Stimulated activated CD8-positive, alpha-beta memory T cell treated with anti-CD3 and anti-CD28 coated beads, Interleukin-2, amount 100 ng/mL, for 1 hour (primary cell): ENCODE data around the gene PAX8.

Experiments used
- DNase-seq, 2 donors: peaks; one replicate each; pipeline ENCODE4 v3.0.0-alpha.2; 2020; ENCODE audit warnings: low read depth in 2 of 2

PAX8 gene

DNA sequence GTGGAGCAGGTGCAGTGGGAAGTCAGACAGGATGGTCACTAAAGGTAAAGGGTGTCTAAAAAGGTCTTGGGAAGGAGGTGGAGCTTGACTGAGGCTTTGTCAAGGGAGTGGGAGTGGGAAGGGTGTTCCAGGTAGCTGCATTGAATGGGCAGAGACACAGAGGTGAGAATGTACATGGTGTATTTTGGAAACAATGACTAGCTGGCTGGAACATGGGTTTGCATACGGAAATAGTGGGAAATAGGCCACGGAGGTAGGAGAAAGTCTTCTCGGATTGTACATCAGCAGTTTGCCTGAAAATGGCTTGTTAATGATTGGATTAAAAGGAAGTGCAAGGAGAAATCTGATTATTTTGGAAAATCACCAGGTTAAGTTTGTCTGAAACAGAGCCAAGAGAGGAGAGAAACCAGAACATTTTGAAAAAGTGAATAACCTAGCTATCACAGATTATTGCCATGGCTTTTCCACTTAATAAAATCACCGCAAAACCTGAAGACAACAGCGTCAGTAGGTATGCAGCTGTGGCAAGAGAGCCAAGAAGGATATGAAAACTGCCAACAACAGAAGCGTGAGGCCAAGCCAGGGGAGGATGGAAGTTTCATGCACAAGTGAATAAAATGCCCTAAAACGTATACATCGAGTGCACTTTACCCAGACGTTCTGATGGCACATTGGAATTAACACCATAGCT lies 13.9 kb downstream of the PAX8 start:
- DNase-seq: no peak

DNA sequence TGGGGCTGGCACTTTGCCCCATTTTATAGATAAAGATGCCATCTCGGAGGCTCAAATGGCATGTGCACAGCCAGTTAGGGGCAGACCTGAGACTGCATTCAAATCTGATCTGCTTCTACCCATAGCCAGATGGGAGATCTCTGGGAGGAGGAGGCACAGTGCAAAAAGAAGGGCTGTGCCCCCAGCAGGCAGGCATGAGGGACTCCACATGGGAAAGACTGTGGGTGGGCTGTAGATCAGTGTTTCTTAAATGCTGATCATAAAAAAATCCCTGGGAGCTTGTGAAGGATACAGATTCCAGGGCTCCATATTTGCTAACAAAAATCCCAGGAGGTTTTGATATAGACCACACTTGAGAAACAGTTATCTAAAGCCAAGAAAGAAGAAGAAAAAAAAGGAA lies 15.2 kb downstream of the PAX8 start:
- no peak for DNase-seq

DNA sequence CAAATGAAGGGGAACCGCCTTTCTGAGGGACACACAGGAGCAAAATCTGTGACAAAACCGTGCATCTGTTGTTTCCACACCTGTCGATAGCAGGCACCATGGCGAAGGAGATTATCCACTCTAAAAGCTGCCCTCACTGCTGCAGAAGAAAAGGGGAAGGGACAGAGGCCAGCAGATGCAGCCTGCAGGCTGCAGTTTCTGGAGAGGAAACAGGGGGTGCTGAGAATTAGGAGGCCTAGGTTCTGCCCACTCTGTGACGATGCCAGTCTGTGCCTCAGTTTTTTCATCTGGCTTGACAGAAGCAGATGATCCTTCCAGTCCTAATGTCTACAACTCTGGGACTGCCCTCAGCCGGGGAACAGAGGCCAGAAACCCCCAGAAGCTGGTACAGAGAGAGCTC lies 17.7 kb downstream of the PAX8 start:
- no peak for DNase-seq

DNA sequence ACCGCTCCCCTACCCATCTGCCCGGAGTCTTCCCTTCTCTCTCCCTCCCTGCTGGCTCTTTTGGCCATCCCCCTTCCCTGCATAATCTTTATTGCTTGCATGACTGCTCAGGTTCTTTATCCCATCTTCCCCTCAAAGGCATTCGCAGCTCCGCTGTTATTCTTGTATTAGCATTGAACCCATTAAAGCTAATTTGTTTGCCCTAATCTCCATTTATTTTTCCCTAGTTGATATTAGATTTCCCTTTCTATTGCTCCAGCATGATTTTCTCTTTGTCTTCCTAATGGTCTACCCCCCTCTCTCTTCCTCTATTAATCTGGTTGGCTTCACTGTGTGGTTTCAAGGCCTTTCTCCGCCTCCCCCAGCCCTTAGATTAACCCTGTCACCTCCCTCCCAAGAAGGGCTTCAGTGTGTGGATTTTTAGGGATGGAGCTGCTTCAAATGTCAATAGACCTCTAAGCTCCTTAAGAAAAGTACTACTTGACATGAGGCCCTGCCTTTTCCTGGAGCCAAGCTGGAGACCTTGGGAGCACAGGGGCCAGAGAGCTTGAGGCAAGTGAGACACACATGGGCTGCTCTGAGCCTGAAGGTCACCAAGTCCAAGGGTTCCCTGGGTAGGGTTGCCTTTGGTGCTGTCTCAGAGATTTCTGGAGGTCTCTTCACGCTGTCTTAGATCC lies 20.1 kb downstream of the PAX8 start:
- DNase-seq: no peak

DNA sequence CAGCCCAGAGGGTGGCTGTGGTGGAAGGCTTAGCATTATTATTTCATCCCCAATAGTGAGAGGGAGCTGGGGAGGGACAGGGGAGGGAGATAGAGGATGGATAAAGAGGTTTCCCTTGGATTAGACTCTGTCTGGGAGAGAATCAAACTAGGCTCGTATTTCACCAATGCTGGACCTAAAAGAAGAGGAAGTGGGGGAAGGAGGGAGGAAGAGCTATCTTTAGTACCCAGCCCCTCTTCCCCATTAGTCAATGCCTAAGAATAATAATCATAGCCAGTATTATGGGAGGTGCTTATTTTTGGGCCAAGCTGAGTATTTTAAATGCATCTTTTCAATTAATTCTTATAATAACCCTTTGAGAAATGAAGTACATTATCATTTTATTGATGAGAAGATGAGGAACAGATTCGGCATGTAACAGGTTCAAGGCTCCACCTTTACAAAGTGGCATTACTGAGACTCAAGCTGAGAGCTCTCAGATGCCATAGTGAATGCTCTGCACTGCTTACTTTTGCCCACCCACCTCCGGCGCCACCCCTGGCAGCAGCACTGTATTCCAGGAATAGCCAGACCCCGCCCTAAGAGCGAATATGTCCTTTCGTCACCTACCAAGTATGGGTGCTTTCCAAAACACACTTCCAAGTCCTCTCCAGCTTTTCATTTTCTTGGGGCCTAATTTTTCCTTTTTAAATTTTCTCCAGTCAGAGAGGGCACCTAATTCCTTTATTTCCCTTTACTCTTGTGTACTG lies 21.0 kb downstream of the PAX8 start:
- no peak for DNase-seq

DNA sequence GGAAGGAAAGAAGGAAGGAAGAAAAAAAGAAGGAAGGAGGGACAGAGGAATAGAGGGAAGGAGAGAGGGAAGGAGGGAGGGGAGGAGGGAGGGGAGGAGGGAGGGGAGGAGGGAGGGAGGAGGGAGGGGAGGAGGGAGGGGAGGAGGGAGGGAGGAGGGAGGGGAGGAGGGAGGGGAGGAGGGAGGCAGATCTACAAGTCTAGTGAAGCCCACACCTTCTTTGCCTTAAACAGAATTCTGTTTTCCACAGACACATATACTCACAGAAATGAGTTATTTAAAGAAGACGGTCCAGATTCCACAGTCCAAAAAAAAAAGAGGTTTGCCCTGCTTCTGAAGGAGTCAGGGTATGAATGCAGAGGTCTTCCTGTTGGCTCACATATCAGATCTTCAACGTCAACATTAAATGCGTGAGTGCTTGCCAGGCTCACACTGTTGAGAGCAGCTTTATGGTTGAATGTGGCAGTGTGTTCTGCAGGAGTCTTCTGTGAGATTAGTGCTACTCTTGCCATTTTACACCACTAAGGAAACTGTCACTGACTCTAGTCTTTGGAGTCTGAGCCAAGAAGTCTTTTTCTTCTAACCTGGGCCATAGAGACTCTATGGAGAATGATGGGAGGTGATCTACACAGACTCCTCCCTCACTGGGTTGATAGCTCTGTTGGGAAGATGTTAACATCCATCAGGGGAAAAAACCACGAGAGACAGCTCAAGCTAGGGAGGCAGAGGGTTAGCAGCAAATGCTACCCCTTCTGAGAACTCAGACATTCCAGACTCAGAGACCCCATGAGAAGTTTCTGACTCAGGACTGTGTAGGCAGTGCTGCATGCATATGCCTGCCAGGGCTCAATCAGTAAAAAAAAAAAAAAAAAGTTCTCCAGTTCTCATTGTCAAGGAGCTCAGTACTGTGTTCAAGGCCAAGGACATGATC lies 23.3 kb downstream of the PAX8 start:
- DNase-seq: no peak

DNA sequence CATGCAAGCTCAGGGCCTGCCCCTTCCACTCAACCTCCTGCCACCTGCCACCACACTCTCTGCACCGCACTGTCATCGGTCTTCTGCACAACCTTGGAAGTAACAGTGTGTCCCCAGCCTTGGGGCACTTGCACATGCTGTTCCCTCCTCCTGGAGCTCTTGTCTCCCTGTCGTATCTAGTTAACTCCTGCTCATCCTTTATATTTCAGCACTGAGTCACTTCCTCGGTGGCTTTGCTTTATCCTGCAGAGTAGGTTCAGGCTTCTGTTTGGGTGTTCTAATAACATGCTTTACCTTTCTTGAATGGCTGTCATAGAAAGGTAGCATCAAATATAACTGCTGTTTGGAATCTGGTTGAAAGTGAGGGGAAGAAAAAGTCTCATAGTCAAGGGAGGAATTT lies 25.3 kb downstream of the PAX8 start:
- no peak for DNase-seq

DNA sequence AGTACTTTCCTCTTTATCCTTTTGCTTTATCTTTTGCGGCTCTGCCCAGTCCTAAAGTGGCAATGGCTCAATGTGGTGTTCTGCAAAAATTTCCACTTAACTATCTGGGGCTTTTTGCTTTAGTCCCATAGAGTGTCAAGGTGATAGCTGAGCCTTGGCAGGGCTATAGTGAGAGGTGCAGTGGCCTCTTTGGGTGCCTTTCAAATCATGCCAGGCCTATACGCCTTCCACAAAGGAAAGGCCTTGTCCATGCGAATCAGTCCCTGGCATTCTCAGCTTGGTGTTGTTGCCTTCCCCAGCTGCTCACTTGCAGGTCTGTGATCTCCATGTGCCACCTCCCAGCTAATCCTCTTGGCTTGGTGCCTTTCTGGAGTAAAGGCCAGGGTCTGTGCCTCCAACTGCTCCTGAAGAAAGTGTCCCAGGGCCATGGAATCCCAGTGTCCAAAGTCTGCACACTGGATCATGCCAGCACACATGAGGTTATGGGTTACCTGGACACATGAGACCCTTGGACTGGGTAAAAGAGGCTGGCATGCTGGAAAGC lies 26.6 kb downstream of the PAX8 start:
- no peak for DNase-seq

DNA sequence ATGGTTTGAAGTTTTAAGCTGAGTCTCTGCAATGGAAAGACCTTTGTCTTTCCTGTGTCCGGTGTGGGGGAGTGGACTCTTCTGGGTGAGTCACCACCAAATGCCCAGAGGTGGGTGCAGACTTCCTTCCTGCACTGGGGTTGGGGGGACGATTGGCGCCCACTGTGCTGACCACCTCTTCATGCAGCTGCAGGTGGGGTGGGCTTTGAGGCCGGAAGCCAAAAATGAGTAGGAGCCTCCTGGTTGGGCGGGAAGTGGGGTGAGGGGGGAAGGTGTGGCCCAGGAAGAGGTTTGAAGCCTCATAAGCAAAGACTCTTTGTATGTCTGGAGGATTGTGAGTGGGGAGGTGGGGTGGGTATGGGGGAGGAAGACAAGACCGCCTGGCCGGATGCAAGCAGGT lies 27.6 kb downstream of the PAX8 start:
- no peak for DNase-seq

DNA sequence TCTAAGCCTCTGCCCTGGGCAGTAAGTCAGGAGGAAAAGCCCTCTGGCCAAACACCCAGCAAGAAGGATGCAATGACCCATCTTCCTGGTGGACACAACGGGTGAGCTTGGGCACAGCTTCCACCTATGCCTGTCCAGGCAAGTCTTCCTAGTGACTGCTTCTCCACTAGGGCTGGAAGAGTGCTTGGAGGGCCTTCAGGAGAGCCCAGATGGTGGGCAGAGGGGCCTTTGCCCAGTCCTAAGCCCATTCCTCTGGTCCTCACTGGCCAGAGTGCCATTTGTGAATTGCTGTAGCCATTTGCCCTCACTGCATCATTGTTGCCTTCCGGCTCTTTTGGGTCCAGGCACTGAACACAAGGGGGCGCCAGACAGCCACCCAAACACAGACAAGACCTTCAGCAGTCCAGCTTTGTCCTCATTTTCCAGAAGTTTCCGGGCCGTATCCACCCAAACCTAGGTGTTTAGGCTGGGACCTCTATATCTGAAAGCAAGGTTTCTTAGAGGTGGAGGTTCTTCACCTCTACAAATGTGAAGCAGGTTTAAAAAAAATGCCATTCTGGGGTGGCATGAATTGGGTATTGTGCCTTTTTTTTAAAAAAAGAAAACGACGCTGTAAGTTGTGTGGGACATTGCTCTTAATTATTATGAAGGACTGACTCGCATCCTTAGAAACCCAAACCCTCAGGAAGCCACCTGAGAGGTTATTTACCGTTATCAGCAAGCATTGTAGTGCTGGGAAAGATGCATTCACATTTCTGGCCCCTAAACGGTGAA lies 29.5 kb downstream of the PAX8 start:
- peak; percentile 43 to 51 for DNase-seq

DNA sequence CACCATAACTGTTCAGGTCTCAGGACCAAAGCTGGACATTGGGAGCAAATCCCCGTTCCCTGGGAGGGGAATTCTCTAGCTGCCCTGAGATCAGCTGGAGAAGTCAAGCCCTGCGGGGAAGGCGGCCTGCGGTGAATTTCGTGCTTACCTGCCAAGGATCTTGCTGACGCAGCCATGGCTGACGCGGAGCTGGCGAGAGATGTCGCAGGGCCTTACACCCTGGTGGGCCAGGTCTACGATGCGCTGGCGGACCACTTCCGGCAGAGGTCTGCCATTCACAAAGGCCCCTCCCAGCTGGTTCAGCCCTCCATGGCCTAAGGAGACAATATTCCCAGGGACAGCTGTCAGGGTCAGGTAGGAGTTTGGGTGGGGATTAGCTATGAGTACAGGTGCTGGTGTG lies 32.1 kb downstream of the PAX8 start:
- DNase-seq: no peak

DNA sequence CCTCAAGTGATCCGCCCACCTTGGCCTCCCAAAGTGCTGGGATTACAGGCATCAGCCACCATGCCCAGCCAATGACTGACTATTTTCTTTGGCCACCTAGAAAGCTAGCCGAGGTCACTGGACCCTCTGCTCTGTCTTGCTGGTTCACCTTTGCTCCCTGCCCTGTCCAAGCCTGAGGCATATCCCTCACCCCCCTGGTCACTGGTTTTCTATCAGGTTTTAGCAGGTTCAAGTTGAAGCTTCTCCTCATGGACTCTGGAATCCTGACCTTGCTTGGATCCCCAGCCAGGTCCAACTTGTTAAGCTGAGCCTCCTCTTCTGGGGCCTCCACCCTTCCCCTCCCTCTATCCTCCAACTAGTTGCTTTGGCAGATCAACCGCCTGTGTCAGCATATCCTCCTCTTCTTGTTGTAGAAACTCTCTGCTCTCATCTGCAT lies 33.4 kb downstream of the PAX8 start:
- DNase-seq: no peak

DNA sequence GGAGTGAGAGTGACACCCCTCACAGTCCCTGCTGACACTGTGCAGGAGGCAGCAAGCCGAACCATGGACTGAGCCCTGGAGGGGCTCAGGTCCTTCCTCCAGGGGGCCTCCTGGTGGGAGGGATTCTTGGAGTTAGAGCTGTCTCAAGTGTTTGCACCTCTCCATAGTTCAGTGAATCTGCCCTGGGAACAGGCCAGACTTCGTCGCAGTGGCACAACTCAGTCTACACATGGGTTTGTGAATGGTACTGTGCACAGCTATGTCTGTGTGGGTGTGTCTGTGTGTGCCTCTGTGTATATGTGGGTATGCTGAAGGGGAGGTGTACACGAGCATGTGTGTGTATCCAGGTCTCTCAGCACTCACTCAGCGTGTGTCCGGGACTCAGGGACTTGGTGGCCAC lies 36.4 kb downstream of the PAX8 start:
- no peak for DNase-seq

DNA sequence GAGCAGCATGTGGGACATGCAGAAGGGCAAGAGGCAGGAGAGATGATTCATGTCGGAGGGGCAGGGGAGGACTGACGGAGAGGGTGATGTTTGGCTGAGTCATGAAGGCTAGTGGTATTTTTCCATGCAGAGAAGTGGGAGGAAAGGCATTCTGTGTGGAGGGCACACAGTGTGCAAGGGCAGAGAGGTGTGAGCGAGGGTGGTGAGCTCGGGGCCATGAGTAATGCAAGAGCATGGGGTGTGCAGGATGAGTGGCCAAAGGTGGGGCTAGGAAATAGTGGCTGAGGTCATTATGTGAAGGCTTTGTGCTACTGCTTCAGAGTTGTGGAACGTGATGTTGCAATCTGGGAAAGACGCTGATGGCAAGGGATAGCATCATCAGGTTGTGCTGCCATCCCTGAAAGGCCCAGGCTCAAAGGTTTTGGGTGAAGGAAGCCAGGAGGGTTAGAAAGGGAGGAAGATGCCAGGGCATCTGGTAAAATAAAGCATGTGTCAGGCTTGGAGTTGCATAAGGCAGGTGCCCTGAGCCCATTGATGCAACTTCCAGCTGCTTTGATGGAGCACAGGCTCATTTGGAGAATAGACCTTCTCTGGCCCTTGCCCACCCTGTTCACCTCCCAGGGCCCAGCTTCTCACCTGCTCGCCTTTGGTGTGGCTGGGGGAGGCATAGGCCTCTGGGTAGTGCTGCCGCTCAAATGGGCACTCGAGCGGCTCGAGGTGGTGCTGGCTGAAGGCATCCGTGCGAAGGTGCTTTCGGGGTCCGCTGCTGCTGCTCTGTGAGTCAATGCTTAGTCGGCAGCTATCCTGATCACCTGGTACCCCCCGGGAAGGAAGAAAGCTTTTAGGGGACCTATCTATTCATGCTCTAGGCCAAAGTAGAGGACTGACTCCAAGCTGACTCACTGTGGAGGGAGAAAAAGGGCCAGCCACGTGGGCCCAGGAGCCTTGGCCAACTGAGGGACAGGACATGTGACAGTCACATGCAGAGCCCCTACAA lies 37.5 kb downstream of the PAX8 start:
- DNase-seq: no peak

DNA sequence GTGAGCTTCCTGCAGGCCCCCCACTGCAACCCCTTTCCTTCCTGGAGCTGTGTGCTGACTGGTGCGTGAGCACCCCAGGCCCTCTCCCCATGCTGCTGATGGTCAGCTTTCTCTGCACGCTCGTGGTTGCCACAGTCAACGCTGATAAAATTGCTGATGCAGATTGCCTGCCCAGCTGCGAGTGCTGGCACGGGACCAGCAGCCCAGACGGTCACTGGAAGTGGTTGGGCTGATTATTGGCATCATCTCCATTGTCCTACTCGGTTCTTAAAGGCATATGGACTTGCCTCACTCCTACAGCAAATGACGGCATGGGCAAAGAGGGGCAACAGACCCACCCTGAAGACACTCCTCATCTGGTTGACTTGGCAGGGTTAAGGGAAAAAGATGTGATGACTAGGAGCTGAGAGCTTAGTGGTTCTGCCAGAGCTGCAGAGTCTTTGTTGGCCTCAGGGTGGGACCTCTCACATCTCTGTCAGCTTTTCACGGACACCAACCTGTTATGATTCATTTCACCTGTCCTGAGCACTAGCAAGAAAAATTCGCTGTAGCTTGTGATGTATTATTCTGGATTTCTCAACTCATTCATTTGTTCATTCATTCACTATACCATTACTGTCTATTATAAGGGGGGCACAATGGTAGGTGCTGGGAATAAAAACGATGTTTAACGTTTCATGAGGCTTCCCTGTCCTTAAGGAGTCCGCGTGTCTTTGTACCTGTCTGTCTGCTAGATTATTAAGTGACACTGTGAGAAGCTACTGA lies 38.4 kb downstream of the PAX8 start:
- DNase-seq: no peak

DNA sequence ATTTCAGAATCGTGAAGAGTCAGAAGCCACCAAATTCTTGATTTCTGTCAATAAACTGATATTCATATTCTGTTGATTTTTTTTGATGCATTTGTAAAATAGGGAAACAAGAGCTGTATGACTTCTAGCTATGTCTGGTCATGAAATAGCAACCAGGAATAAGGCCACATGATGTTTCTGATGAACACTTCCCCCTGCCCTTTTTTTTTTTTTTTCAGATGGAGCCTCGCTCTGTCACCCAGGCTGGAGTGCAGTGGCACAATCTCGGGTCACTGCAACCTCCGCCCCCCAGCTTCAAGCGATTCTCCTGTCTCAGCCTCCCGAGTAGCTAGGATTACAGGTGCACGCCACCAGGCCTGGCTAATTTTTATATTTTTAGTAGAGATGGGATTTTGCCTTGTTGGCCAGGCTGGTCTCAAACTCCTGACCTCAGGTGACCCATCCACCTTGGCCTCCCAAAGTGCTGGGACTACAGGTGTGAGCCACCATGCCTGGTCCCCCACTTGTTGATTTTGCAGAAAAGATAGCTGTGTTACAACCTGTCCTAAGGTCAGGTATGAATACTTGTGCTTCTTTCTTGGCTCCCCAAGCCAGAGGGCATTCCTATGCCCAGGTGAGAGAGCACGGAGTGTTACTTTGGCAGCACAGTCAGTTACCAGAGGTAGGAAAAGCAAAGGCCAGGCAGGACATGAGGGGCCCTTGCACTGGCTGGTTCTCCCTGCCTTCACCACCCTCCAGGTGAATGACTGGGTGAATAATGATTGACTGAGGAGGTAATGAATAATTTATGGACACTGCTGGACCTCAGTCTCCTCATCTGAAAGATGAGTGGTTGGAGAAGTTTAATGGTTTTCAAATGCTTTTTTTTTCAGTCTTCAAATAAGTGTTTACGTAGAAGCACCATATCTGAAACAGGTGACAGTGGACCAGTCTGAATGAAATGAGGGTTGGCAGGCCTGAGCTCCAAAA lies 39.6 kb downstream of the PAX8 start:
- DNase-seq: no peak

DNA sequence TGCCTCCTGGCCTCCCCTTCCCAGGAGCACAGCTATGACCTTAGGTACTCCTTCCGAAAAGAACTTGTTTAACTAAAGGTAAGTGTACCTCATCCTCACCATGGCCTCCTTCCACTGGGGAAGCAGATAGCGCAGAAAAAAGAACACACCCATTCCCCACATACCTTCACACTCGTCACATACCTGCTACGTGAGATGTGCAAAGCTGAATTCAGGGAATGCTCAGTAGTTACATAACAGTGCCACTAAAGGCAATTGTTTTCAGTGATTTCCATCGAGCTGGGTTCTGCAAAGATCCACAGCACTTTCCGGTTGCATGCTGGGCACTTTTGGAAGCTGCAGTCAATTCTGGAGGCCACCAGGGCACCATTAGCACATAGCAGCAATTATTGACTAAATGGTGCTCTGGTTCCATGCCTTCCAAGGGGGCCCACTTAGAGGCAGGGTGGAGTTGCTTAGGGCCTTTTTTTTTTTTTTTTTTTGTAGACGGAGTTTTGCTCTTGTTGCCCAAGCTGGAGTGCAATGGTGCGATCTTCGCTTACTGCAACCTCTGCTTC lies 41.0 kb downstream of the PAX8 start:
- no peak for DNase-seq
